SK-N-SH (cell line): Measurements from ENCODE around the gene RFX2. TPM values are rescaled to one million over a fixed set of nuclear protein-coding genes. Genes with fewer than 3 reads are reported as not detected.

ENCODE experiments used
- CTCF ChIA-PET: fragments of 300-600, 350-600 bp; formaldehyde crosslinking; extraction: SDS; loops from one replicate; lab custom pipeline; 2021; lab: Yijun Ruan, JAX
- POLR2A ChIA-PET: fragments of 350-600 bp; sonication (Branson Sonifier 250); formaldehyde crosslinking; extraction: SDS; loops from one replicate; lab custom pipeline; 2020; ENCODE audit warnings: antibody characterized with exemption, inconsistent platforms; lab: Yijun Ruan, JAX
- DNase-seq: peaks from one replicate; pipeline ENCODE4 v3.0.0; 2012
- H2AFZ ChIP-seq: fragments of 200-600 bp; sonication (generic); 2 replicates; pipeline ENCODE4 v1.8.1; 2016; ENCODE audit warnings: antibody characterized with exemption, mild to moderate bottlenecking, low read depth
- H3F3A ChIP-seq: fragments of 200-600 bp; sonication (generic); replicated peaks from 2 replicates; pipeline ENCODE3; 2016; ENCODE audit warnings: antibody characterized with exemption, mild to moderate bottlenecking; ENCODE audit not compliant: insufficient read depth
- H3K27ac ChIP-seq, 2 experiments: fragments of 200-500 bp in 1 of 2; fragments of 200-600 bp in 1 of 2; sonication (Bioruptor generic) in 1 of 2; sonication (generic), shearing (Covaris generic) in 1 of 2; 2 replicates each; pipeline versions ENCODE4 v1.5.1 to v1.6.1; 2014 to 2016; ENCODE audit warnings: low read depth in 2 of 2, inconsistent platforms in 1 of 2, low read length in 1 of 2, mild to moderate bottlenecking in 1 of 2, mixed read lengths in 1 of 2
- H3K27me3 ChIP-seq: fragments of 200-600 bp; sonication (generic), shearing (Covaris generic); 2 replicates; pipeline ENCODE4 v1.6.1; 2016; ENCODE audit warnings: mixed run types; ENCODE audit not compliant: insufficient read depth
- H3K36me3 ChIP-seq, 2 experiments: fragments of 200-500 bp in 1 of 2; fragments of 200-600 bp in 1 of 2; sonication (Bioruptor generic) in 1 of 2; sonication (generic) in 1 of 2; replicated peaks in 1 of 2; 2 replicates each; pipeline versions ENCODE3 to v1.5.1; 2014 to 2016; ENCODE audit warnings: low read length in 1 of 2, mild to moderate bottlenecking in 1 of 2; ENCODE audit not compliant: insufficient read depth in 2 of 2, control insufficient read depth in 1 of 2
- H3K4me1 ChIP-seq, 2 experiments: fragments of 200-500 bp in 1 of 2; fragments of 200-600 bp in 1 of 2; sonication (Bioruptor generic) in 1 of 2; sonication (generic), shearing (Covaris generic) in 1 of 2; 2 replicates each; pipeline versions ENCODE4 v1.5.1 to v1.6.1; 2014 to 2016; ENCODE audit warnings: low read depth in 1 of 2, low read length in 1 of 2, mixed run types in 1 of 2; ENCODE audit not compliant: insufficient read depth in 2 of 2, control insufficient read depth in 1 of 2
- H3K4me2 ChIP-seq: fragments of 200-600 bp; sonication (generic), shearing (Covaris generic); 2 replicates; pipeline ENCODE4 v1.6.1; 2017; ENCODE audit warnings: mixed run types
- H3K4me3 ChIP-seq, 2 experiments: fragments of 200-500 bp in 1 of 2; fragments of 200-600 bp in 1 of 2; sonication (Bioruptor generic) in 1 of 2; sonication (generic), shearing (Covaris generic) in 1 of 2; 2 replicates each; pipeline versions ENCODE4 v1.5.1 to v1.8.1; 2014 to 2016; ENCODE audit warnings: low read depth in 2 of 2, inconsistent platforms in 1 of 2, low read length in 1 of 2, mild to moderate bottlenecking in 1 of 2, mixed read lengths in 1 of 2, moderate library complexity in 1 of 2
- H3K79me2 ChIP-seq: fragments of 200-600 bp; sonication (generic); 2 replicates; pipeline ENCODE4 v1.8.1; 2017; ENCODE audit warnings: mild to moderate bottlenecking; ENCODE audit not compliant: insufficient read depth
- H3K9ac ChIP-seq: fragments of 200-600 bp; sonication (generic); 2 replicates; pipeline ENCODE4 v1.6.1; 2017; ENCODE audit warnings: mixed run types
- H3K9me2 ChIP-seq: fragments of 200-600 bp; sonication (generic); 2 replicates; pipeline ENCODE4 v1.6.1; 2017; ENCODE audit warnings: mixed run types
- H3K9me3 ChIP-seq: fragments of 200-600 bp; sonication (generic); 2 replicates; pipeline ENCODE4 v1.6.1; 2017; ENCODE audit warnings: mixed run types, mild to moderate bottlenecking, moderate library complexity
- H4K20me1 ChIP-seq: fragments of 200-600 bp; sonication (generic); 2 replicates; pipeline ENCODE4 v1.6.1; 2017; ENCODE audit warnings: mild to moderate bottlenecking, mixed run types; ENCODE audit not compliant: insufficient read depth
- CHD2 ChIP-seq: fragments of 150-350 bp; IDR thresholded peaks from 2 replicates; pipeline ENCODE4 v1.6.1; 2018; ENCODE audit warnings: low read length; ENCODE audit not compliant: partially characterized antibody
- FOSL2 ChIP-seq: IDR thresholded peaks from 2 replicates; pipeline ENCODE4 v1.4.0; 2012; ENCODE audit warnings: low read depth, mild to moderate bottlenecking, moderate library complexity, borderline replicate concordance
- MXI1 ChIP-seq: IDR thresholded peaks from 2 replicates; pipeline ENCODE4 v1.6.1; 2012; ENCODE audit warnings: mild to moderate bottlenecking, low read depth, low read length, improper control_type of control experiment
- NFIC ChIP-seq: IDR thresholded peaks from 2 replicates; pipeline ENCODE4 v1.4.0; 2012; ENCODE audit warnings: borderline replicate concordance
- RAD21 ChIP-seq: IDR thresholded peaks from 2 replicates; pipeline ENCODE4 v1.6.1; 2012; ENCODE audit warnings: mild to moderate bottlenecking, low read length
- TAF1 ChIP-seq: IDR thresholded peaks from 2 replicates; pipeline ENCODE4 v1.6.1; 2012; ENCODE audit warnings: low read depth, mild to moderate bottlenecking, low read length, moderate library complexity, borderline replicate concordance
- TCF12 ChIP-seq: IDR thresholded peaks from 2 replicates; pipeline ENCODE4 v1.4.0; 2012
- USF1 ChIP-seq: IDR thresholded peaks from 2 replicates; pipeline ENCODE4 v1.4.0; 2012; ENCODE audit warnings: low read depth, borderline replicate concordance
- YY1 ChIP-seq: IDR thresholded peaks from 2 replicates; pipeline ENCODE4 v1.4.0; 2012; ENCODE audit warnings: low read depth, mild to moderate bottlenecking
- WGBS: methylation state at CpG from one replicate; pipeline ENCODE4 v1.1.6; 2017; ENCODE audit warnings: low lambda C conversion rate; 5-methylcytosine and 5-hydroxymethylcytosine counted together
- polyA plus RNA-seq, 3 experiments: library from polyadenylated mRNA; depleted of rRNA; stranded (reverse); fragments of >200 nt; gene quantifications; 2 replicates each; pipeline ENCODE4 v1.2.3, GENCODE V29; 2012
- TF ChIP-seq, protein P1 (sequence below): IDR thresholded peaks from 2 replicates; pipeline ENCODE4 v1.4.0; 2012; ENCODE audit warnings: low read depth, borderline replicate concordance
- TF ChIP-seq, protein P2 (sequence below): fragments of 150-350 bp; IDR thresholded peaks from 2 replicates; pipeline ENCODE4 v1.6.1; 2016; ENCODE audit warnings: mild to moderate bottlenecking, low read depth, low read length

The RFX2 gene
- polyA plus RNA-seq, 1 of the 3 experiments (the other 2 are of a cell fraction) = 12.6 TPM

DNA sequence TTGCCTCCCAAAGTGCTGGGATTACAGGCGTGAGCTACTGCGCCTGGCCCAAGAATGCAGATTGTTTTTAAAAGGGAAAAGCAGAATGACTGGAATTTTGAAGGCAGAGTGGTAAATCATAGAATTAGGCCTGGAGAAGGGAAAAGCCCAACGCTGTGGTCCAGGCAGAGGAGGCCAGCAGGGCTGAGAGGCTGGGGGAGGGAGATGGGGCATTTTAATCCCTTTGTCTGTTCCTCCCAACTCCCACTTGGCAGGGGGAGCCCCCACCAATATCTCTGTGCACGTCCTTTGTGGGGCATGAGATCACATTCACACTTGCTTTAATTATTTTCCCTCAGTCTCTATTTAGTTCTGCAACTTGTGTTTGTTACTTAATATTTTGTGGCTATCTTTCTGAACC, 77.9 kb downstream of the RFX2 start:
- Histone ChIP-seq H3K4me2 (no peak overlapping the region), H3K27me3 (no peaks in the 10 kb centered on the region), H3K36me3 (peaks cover 0 to 30% of the 10 kb centered on the region in 2 experiments), H2AFZ (no peak overlapping the region), H3K9me3 (no peaks in the 10 kb centered on the region), H3K4me3 (no peak overlapping the region), H3K9ac (no peak overlapping the region), H3K9me2 (no peaks in the 10 kb centered on the region)
- POLR2A ChIA-PET = no interaction called here
- CTCF ChIA-PET = interaction anchor here (1.0 to 5.8 kb wide), 3 partner anchors 10 to 45 kb away, joined by 5 to 57 read pairs (median 7); no protein-coding TSS in a partner anchor
- WGBS = 95% methylated on average over 4 of the region's 4 CpGs
- TF ChIP-seq RAD21 (no peak), FOSL2 (no peak), NFIC (no peak)
- TF ChIP-seq, all 33 proteins: peak for 0
- Histone ChIP-seq H4K20me1 (no peaks in the 10 kb centered on the region), H3K4me1 (no peaks in the 10 kb centered on the region), H3K27ac (no peak overlapping the region), H3F3A (peaks cover 4% of the 10 kb centered on the region), H3K79me2 (peaks cover 16% of the 10 kb centered on the region; the same call in 1 of the 2 replicates)
- no peak for DNase-seq

- Histone ChIP-seq H3K4me3 (no peak overlapping the region), H3K4me2 (no peak overlapping the region), H3F3A (peaks cover 7% of the 10 kb centered on the region), H3K27ac (no peak overlapping the region), H3K9me2 (no peaks in the 10 kb centered on the region), H3K4me1 (no peaks in the 10 kb centered on the region), H3K9ac (no peak overlapping the region), H3K9me3 (no peaks in the 10 kb centered on the region), H2AFZ (no peak overlapping the region), H3K36me3 (peaks cover 3 to 29% of the 10 kb centered on the region in 2 experiments), H3K27me3 (no peaks in the 10 kb centered on the region), H4K20me1 (no peaks in the 10 kb centered on the region), H3K79me2 (peaks cover 5% of the 10 kb centered on the region; the same call in 1 of the 2 replicates)
- POLR2A ChIA-PET = no interaction called here
- WGBS = 80% methylated on average over 3 of the region's 3 CpGs
- CTCF ChIA-PET = interaction anchor here (0.9 to 5.8 kb wide), 2 partner anchors 42 to 226 kb away, joined by 3 to 48 read pairs; no protein-coding TSS in a partner anchor
- TF ChIP-seq RAD21 (no peak), FOSL2 (no peak), YY1 (no peak), TCF12 (no peak), TAF1 (no peak), USF1 (no peak), CHD2 (no peak), MXI1 (no peak)
- TF ChIP-seq, protein P1, sequence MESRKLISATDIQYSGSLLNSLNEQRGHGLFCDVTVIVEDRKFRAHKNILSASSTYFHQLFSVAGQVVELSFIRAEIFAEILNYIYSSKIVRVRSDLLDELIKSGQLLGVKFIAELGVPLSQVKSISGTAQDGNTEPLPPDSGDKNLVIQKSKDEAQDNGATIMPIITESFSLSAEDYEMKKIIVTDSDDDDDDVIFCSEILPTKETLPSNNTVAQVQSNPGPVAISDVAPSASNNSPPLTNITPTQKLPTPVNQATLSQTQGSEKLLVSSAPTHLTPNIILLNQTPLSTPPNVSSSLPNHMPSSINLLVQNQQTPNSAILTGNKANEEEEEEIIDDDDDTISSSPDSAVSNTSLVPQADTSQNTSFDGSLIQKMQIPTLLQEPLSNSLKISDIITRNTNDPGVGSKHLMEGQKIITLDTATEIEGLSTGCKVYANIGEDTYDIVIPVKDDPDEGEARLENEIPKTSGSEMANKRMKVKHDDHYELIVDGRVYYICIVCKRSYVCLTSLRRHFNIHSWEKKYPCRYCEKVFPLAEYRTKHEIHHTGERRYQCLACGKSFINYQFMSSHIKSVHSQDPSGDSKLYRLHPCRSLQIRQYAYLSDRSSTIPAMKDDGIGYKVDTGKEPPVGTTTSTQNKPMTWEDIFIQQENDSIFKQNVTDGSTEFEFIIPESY = no peak
- TF ChIP-seq, protein P2, sequence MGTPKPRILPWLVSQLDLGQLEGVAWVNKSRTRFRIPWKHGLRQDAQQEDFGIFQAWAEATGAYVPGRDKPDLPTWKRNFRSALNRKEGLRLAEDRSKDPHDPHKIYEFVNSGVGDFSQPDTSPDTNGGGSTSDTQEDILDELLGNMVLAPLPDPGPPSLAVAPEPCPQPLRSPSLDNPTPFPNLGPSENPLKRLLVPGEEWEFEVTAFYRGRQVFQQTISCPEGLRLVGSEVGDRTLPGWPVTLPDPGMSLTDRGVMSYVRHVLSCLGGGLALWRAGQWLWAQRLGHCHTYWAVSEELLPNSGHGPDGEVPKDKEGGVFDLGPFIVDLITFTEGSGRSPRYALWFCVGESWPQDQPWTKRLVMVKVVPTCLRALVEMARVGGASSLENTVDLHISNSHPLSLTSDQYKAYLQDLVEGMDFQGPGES = no peak
- no peak for DNase-seq
Measured at GRCh38 chr19:6030214-6030507, 80.1 kb downstream of the RFX2 start.
